ENCODE results near the gene ENTPD3.

DNA sequence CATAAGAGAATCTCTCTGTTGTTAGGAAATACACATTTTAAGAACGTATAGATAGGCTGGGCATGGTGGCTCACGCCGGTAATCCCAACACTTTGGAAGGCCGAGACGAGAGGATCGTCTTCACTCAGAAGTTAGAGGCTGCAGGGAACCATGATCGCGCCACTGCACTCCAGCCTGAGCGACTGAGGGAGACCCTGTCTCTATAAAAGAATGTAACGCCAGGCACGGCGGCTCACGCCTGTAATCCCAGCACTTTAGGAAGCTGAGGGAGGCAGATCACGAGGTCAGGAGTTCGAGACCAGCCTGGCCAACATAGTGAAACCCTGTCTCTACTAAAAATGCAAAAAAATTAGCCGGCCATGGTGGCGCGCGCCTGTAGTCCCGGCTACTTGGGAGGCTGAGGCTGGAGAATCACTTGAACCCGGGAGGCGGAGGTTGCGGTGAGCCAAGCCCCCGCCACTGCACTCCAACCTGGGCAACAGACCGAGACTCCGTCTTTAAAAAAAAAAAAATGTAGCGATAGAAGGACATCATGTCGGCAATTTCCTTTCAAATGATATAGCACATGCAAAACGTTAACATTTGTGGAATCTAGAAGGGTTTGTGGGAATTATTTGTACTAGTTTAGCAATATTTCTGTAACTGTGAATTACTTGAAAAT is 69.4 kb downstream of the ENTPD3 start:
- TF ChIP-seq EZH2 (IDR thresholded peaks at IDR 0.05; ENCODE audit: borderline replicate concordance, insufficient read depth, low read depth, low read length, poor library complexity, severe bottlenecking), result no peak
- TF ChIP-seq CTCF (IDR thresholded peaks at IDR 0.05), result no peak
